Measurements from ENCODE around the gene KYNU.

GRCh38 chr2:142843731-142844130 is 33.7 kb upstream of the KYNU start:
- TF ChIP-seq CTCF (IDR thresholded peaks at IDR 0.05) = no peak
- TF ChIP-seq POLR2A (IDR thresholded peaks at IDR 0.05) = no peak
